ENCODE measurements around the gene ACTR1B. TPM values are rescaled to one million over a fixed set of nuclear protein-coding genes. Genes with fewer than 3 reads are reported as not detected.
A peak's percentile ranks its signal among the peaks of the same experiment; 100 is the strongest.

ACTR1B gene
- total RNA-seq, 1 donor from 2014 or later, result 39.5 TPM

DNA sequence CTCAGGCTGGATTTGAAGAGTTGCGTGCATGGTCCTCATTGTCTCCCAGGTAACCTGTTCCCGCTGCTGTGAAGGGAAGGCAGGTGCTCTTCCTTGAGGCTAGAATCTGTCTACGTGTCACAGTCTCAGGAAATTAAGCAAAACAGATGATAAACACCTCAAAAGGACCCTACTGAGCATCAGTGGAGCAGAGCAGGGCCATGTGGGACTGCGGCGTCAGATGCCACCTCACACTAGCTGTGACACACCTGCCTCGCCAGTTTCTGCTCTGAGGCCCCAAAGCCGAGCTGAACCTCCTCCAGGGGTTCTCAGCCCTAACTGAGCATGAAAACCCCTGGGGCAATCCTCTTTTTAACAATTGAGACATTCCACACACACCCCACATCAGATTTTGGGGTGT lies 7.7 kb upstream of the ACTR1B start:
- intact Hi-C loops (cut with DNase I), result no loop called here
- Histone ChIP-seq H3K27ac (no peak overlapping the region), H3K4me3 (no peak overlapping the region), H3K36me3 (no peaks in the 10 kb centered on the region), H3K9me3 (no peaks in the 10 kb centered on the region), H3K4me1 (no peaks in the 10 kb centered on the region), H3K27me3 (no peaks in the 10 kb centered on the region)
- DNase-seq (ENCODE audit: extremely low spot score in 2 of 2), result no peak
- TF ChIP-seq POLR2A (IDR thresholded peaks at IDR 0.05) (no peak), CTCF (IDR thresholded peaks at IDR 0.05) (no peak), POLR2AphosphoS5 (IDR thresholded peaks at IDR 0.05; ENCODE audit: insufficient read depth in 1 of 2, low read depth in 1 of 2) (no peak)

GRCh38 chr2:97670471-97670870 lies 6.6 kb upstream of the ACTR1B start:
- H3K9me3 ChIP-seq, result no peaks in the 10 kb centered on the region
- no peak overlapping the region for H3K27ac ChIP-seq
- no peak overlapping the region for H3K4me3 ChIP-seq
- H3K36me3 ChIP-seq, result no peaks in the 10 kb centered on the region
- no peaks in the 10 kb centered on the region for H3K27me3 ChIP-seq
- no peak for DNase-seq (ENCODE audit: extremely low spot score in 2 of 2)
- intact Hi-C loops (cut with DNase I), result no loop called here
- H3K4me1 ChIP-seq, result no peaks in the 10 kb centered on the region
- TF ChIP-seq POLR2A (IDR thresholded peaks at IDR 0.05) (no peak), POLR2AphosphoS5 (IDR thresholded peaks at IDR 0.05; ENCODE audit: insufficient read depth in 1 of 2, low read depth in 1 of 2) (no peak), CTCF (IDR thresholded peaks at IDR 0.05) (no peak)

DNA sequence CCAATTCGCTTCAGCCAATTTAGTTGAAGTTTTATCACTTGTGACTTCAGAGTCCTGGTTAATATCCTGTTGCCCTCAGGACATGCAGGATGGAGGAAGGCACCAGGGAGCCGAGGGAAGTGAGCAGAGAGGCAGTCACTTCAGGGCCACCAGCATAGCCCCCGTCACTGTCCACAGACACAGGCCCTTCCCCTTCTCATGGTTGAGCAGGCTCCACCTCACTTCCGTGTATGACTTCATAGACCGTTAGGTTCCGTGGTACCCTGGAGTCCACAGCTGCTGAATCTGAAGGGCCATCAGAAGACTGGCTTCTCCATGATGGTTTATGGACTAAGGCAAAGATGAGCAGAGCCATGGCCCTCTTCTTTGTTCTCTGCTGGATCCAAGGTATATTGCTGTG lies 5.6 kb upstream of the ACTR1B start, which contains the start of gene C2orf92:
Gene C2orf92, plus strand, starts transcription at position 266 of the 400 bp plus-strand sequence. Its CDS starts 76 bp downstream, at position 342.
- intact Hi-C loops (cut with DNase I), result no loop called here
- Histone ChIP-seq H3K4me3 (no peak within 1 kb of the TSS), H3K4me1 (peaks cover 9% of the 10 kb centered on the region), H3K9me3 (no peaks in the 10 kb centered on the region), H3K36me3 (no peaks in the 10 kb centered on the region), H3K27ac (no peak within 1 kb of the TSS), H3K27me3 (no peaks in the 10 kb centered on the region)
- TF ChIP-seq POLR2AphosphoS5 (IDR thresholded peaks at IDR 0.05; ENCODE audit: insufficient read depth in 1 of 2, low read depth in 1 of 2) (no peak), POLR2A (IDR thresholded peaks at IDR 0.05) (no peak), CTCF (IDR thresholded peaks at IDR 0.05) (no peak)
- no peak for DNase-seq (ENCODE audit: extremely low spot score in 2 of 2)

GRCh38 chr2:97664636-97664970 lies 759 bp upstream of the ACTR1B start:
- Histone ChIP-seq H3K27ac (peak overlapping the region; percentile 97), H3K9me3 (no peaks in the 10 kb centered on the region), H3K4me1 (peaks cover 42% of the 10 kb centered on the region), H3K36me3 (no peaks in the 10 kb centered on the region), H3K27me3 (no peaks in the 10 kb centered on the region), H3K4me3 (peak overlapping the region; percentile 80 to 100)
- DNase-seq (ENCODE audit: extremely low spot score in 2 of 2), result no peak
- TF ChIP-seq POLR2AphosphoS5 (IDR thresholded peaks at IDR 0.05; ENCODE audit: insufficient read depth in 1 of 2, low read depth in 1 of 2) (no peak), POLR2A (IDR thresholded peaks at IDR 0.05) (no peak), CTCF (IDR thresholded peaks at IDR 0.05) (no peak)
- intact Hi-C loops (cut with DNase I), result no loop called here

GRCh38 chr2:97663626-97663961 lies 250 bp downstream of the ACTR1B start:
- intact Hi-C loops (cut with DNase I), result no loop called here
- Histone ChIP-seq H3K27ac (peak overlapping the region; percentile 97), H3K9me3 (no peaks in the 10 kb centered on the region), H3K27me3 (no peaks in the 10 kb centered on the region), H3K4me3 (peak overlapping the region; percentile 80 to 100), H3K36me3 (peaks cover 0 to 7% of the 10 kb centered on the region in 2 donors), H3K4me1 (peaks cover 42% of the 10 kb centered on the region)
- DNase-seq (ENCODE audit: extremely low spot score in 2 of 2), result no peak
- no peak for TF ChIP-seq CTCF (IDR thresholded peaks at IDR 0.05)
- no peak for TF ChIP-seq POLR2A (IDR thresholded peaks at IDR 0.05)
- no peak for TF ChIP-seq POLR2AphosphoS5 (IDR thresholded peaks at IDR 0.05; ENCODE audit: insufficient read depth in 1 of 2, low read depth in 1 of 2)
